OCI-LY1 (cell line): ENCODE results near the gene EDC3.
A peak's percentile ranks its signal among the peaks of the same experiment; 100 is the strongest.

Source experiments
- H2AFZ ChIP-seq: fragments of 200-600 bp; sonication (generic), shearing (Covaris generic); 2 replicates; pipeline ENCODE4 v1.6.0; 2014; ENCODE audit warnings: antibody characterized with exemption, mild to moderate bottlenecking, low read length
- H3F3A ChIP-seq: fragments of 200-600 bp; sonication (generic), shearing (Covaris generic); 2 replicates; pipeline ENCODE4 v1.6.0; 2014; ENCODE audit warnings: mild to moderate bottlenecking, antibody characterized with exemption, low read length, moderate library complexity; ENCODE audit not compliant: insufficient read depth
- H3K27ac ChIP-seq: fragments of 200-600 bp; sonication (generic); 2 replicates; pipeline ENCODE4 v1.5.1; 2014; ENCODE audit warnings: low read length, mixed run types, mild to moderate bottlenecking, low read depth; ENCODE audit not compliant: poor library complexity, severe bottlenecking
- H3K27me3 ChIP-seq: fragments of 200-600 bp; sonication (generic); 2 replicates; pipeline ENCODE4 v1.6.0; 2014; ENCODE audit warnings: antibody characterized with exemption, mild to moderate bottlenecking, low read length, moderate library complexity; ENCODE audit not compliant: insufficient read depth
- H3K36me3 ChIP-seq: fragments of 200-600 bp; sonication (generic); 2 replicates; pipeline ENCODE4 v1.6.1; 2014; ENCODE audit warnings: mild to moderate bottlenecking, antibody characterized with exemption, low read length, moderate library complexity, mixed read lengths; ENCODE audit not compliant: insufficient read depth
- H3K4me1 ChIP-seq: fragments of 200-600 bp; sonication (generic); 2 replicates; pipeline ENCODE4 v1.5.1; 2014; ENCODE audit warnings: mild to moderate bottlenecking, low read length, moderate library complexity; ENCODE audit not compliant: insufficient read depth, severe bottlenecking
- H3K4me2 ChIP-seq: fragments of 200-600 bp; sonication (generic), shearing (Covaris generic); 2 replicates; pipeline ENCODE4 v1.6.1; 2014; ENCODE audit warnings: low read length
- H3K4me3 ChIP-seq: fragments of 200-600 bp; sonication (generic); 2 replicates; pipeline ENCODE4 v1.5.1; 2014; ENCODE audit warnings: low read length, low read depth, mild to moderate bottlenecking, mixed read lengths; ENCODE audit not compliant: poor library complexity, severe bottlenecking
- H3K79me2 ChIP-seq: fragments of 200-600 bp; shearing (Covaris generic); 2 replicates; pipeline ENCODE4 v1.6.1; 2016; ENCODE audit warnings: mixed run types, low read length, mixed read lengths; ENCODE audit not compliant: insufficient read depth
- H3K9ac ChIP-seq: fragments of 200-600 bp; sonication (generic), shearing (Covaris generic); 2 replicates; pipeline ENCODE4 v1.6.1; 2014; ENCODE audit warnings: mild to moderate bottlenecking, low read length, mixed read lengths
- H3K9me2 ChIP-seq: fragments of 200-600 bp; sonication (generic), shearing (Covaris generic); 2 replicates; pipeline ENCODE4 v1.6.1; 2014; ENCODE audit warnings: low read depth, mild to moderate bottlenecking, low read length, mixed read lengths
- H3K9me3 ChIP-seq: fragments of 200-600 bp; shearing (Covaris generic); 2 replicates; pipeline ENCODE4 v1.6.1; 2014; ENCODE audit warnings: low read length, mixed read lengths
- H4K20me1 ChIP-seq: fragments of 200-600 bp; sonication (generic), shearing (Covaris generic); 2 replicates; pipeline ENCODE4 v1.6.0; 2016; ENCODE audit warnings: mild to moderate bottlenecking, low read length; ENCODE audit not compliant: insufficient read depth
- CTCF ChIP-seq: fragments of 200-600 bp; sonication (generic), shearing (Covaris generic); IDR thresholded peaks from 2 replicates; pipeline ENCODE4 v1.5.1; 2017; ENCODE audit warnings: mild to moderate bottlenecking, antibody characterized with exemption, low read length, moderate library complexity, mixed read lengths
- EZH2 ChIP-seq: fragments of 200-600 bp; sonication (generic), shearing (Covaris generic); IDR thresholded peaks from 2 replicates; pipeline ENCODE4 v1.8.0; 2017; ENCODE audit warnings: borderline replicate concordance, mixed run types, mild to moderate bottlenecking, antibody characterized with exemption, low read length, moderate library complexity, mixed read lengths

EDC3 gene

DNA sequence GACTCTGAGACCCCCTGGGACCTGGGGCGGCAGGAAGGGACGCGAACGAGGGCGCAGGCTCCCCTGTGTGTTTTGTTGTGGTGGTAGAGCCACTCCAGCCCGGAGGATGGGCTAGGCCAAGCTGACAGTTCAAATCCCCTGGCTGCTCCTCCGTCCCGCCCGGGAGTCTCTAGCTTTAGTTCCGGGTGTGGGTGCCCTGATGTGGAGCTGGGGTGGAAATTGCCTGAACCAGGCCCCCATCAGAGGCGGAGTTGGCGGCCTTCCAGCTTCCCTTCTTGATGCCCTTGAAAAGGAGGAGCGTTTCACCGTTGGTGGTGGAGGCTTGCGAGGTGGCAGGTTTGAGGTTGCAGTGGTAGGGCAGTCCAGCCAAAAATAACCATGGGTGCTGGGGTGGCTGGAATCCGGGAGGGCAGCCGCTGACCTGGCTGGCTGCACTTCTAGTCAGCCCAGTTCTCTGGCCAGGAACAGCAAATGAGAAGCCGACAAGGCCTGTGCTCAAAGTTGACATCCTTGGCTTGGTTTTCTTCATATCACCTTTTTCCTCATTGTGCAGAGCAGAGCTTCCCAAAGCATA is 79.4 kb downstream of the EDC3 start:
- Histone ChIP-seq H3K9me3 (no peaks in the 10 kb centered on the region), H3F3A (no peaks in the 10 kb centered on the region), H3K9me2 (no peaks in the 10 kb centered on the region), H2AFZ (no peak overlapping the region), H3K4me1 (peaks cover 27% of the 10 kb centered on the region), H3K4me2 (peak overlapping the region; percentile 82), H3K4me3 (peak overlapping the region; percentile 94), H3K27me3 (no peaks in the 10 kb centered on the region), H3K9ac (peak overlapping the region; percentile 97), H3K36me3 (peaks cover 20% of the 10 kb centered on the region), H3K27ac (peak overlapping the region; percentile 73), H4K20me1 (no peaks in the 10 kb centered on the region), H3K79me2 (peaks cover 31% of the 10 kb centered on the region)
- TF ChIP-seq EZH2, result no peak
- no peak for TF ChIP-seq CTCF

- H3K27ac ChIP-seq, result peak within 1 kb of the TSS; percentile 88
- no peaks in the 10 kb centered on the region for H3K9me3 ChIP-seq
- TF ChIP-seq CTCF, result no peak
- no peak for TF ChIP-seq EZH2
- peak within 1 kb of the TSS; percentile 97 for H3K9ac ChIP-seq
- peaks cover 15% of the 10 kb centered on the region; the same call in 1 of the 2 replicates for H3K36me3 ChIP-seq
- no peaks in the 10 kb centered on the region for H4K20me1 ChIP-seq
- peak within 1 kb of the TSS; percentile 94 for H3K4me3 ChIP-seq
- peaks cover 27% of the 10 kb centered on the region for H3K4me1 ChIP-seq
- no peaks in the 10 kb centered on the region for H3K27me3 ChIP-seq
- no peaks in the 10 kb centered on the region for H3F3A ChIP-seq
- H3K9me2 ChIP-seq, result no peaks in the 10 kb centered on the region
- no peak within 1 kb of the TSS for H2AFZ ChIP-seq
- H3K4me2 ChIP-seq, result peak within 1 kb of the TSS; percentile 82
- H3K79me2 ChIP-seq, result peaks cover 31% of the 10 kb centered on the region
These were observed 80.1 kb downstream of the EDC3 start, which contains the start of gene CLK3 for GRCh38 chr15:74615508-74616365. Gene CLK3, plus strand, starts transcription at chr15:74615836. Its CDS starts 3,361 bp downstream, at chr15:74619197.

DNA sequence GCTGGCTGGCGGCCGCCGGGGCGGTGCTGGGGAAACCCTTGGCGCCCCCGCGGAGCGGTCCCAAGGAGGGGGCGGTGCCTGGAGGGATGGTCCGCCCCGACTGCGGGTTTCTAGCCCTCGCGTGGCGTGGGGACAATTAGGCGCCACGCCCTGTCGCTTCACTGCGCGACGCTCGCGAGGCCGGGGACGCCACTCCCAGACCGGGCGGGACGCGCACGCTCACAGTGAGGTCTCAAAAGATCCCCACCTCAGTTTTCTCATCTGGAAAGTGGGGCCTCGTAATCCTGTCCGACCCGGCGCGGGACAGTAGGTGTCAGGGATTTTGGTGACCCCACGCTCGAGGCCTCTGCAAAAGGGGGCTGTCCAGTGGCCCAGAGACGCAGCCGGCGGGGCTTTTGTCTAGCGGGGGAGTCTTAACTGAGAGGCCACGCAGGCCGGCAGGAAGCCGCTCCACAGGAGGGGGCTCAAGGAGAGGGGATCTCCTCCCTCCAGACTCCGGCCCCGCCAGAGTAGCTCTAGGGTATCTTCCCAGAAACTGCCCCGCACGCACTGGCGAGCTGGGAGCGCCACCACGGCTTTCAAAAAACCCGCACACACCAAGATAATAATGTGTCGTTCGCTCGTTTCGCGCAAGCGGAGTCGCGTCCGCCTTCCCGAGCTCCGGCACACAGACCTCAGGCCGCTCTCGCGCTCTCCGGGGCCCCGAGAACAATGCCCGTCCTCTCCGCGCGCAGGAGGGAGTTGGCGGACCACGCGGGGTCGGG is 80.9 kb downstream of the EDC3 start:
- H3K79me2 ChIP-seq, result peaks cover 31% of the 10 kb centered on the region
- H3K9me3 ChIP-seq, result no peaks in the 10 kb centered on the region
- H3K27me3 ChIP-seq, result no peaks in the 10 kb centered on the region
- H3K27ac ChIP-seq, result peak overlapping the region; percentile 88
- H3K9me2 ChIP-seq, result no peaks in the 10 kb centered on the region
- H3K4me1 ChIP-seq, result peaks cover 27% of the 10 kb centered on the region
- H3K9ac ChIP-seq, result peak overlapping the region; percentile 97
- no peak for TF ChIP-seq CTCF
- no peak for TF ChIP-seq EZH2
- H4K20me1 ChIP-seq, result no peaks in the 10 kb centered on the region
- peak overlapping the region; percentile 67 for H3K4me2 ChIP-seq
- no peaks in the 10 kb centered on the region for H3F3A ChIP-seq
- H3K4me3 ChIP-seq, result peak overlapping the region; percentile 94
- H3K36me3 ChIP-seq, result peaks cover 7% of the 10 kb centered on the region; the same call in 1 of the 2 replicates
- no peak overlapping the region for H2AFZ ChIP-seq
